GM12878 (cell line): ENCODE results near the gene COX6B1.

Experiments used
- BCL11A ChIP-seq: IDR thresholded peaks from 2 replicates; pipeline ENCODE4 v1.6.1; 2011; ENCODE audit warnings: low read depth, low read length
- CTCF ChIP-seq, 3 experiments: IDR thresholded peaks in 2 of 3; conservative IDR thresholded peaks in 1 of 3; 2 replicates each; pipeline ENCODE4 v1.5.1; 2011; ENCODE audit warnings: low read depth in 3 of 3, low read length in 3 of 3, mild to moderate bottlenecking in 3 of 3, control low read depth in 2 of 3, moderate library complexity in 2 of 3, inconsistent platforms in 1 of 3, mixed read lengths in 1 of 3; ENCODE audit not compliant: control insufficient read depth in 2 of 3, insufficient read depth in 1 of 3; ENCODE audit errors: extremely low read depth in 1 of 3
- ETV6 ChIP-seq, 2 experiments: fragments of 450-650 bp in 1 of 2; IDR thresholded peaks in 1 of 2; conservative IDR thresholded peaks in 1 of 2; 2 replicates each; pipeline ENCODE4 v1.6.1; 2014; ENCODE audit warnings: antibody characterized with exemption in 1 of 2, borderline replicate concordance in 1 of 2, low read depth in 1 of 2, mild to moderate bottlenecking in 1 of 2, moderate library complexity in 1 of 2
- NFXL1 ChIP-seq: fragments of 450-650 bp; IDR thresholded peaks from 2 replicates; pipeline ENCODE4 v1.6.1; 2017; ENCODE audit warnings: antibody characterized with exemption, mild to moderate bottlenecking, borderline replicate concordance
- TBL1XR1 ChIP-seq: IDR thresholded peaks from 2 replicates; pipeline ENCODE4 v1.6.1; 2012; ENCODE audit warnings: low read depth, low read length, improper control_type of control experiment

GRCh38 chr19:35615036-35615435 lies 33.1 kb upstream of the COX6B1 start:
- TF ChIP-seq CTCF (IDR thresholded peaks at IDR 0.05 in 2 of 3, conservative IDR thresholded peaks at IDR 0.05 in 1 of 3; ENCODE audit: control insufficient read depth in 2 of 3, extremely low read depth in 1 of 3, insufficient read depth in 1 of 3, low read depth in 3 of 3, low read length in 3 of 3): no peak
- no peak for TF ChIP-seq BCL11A
- no peak for TF ChIP-seq TBL1XR1
- TF ChIP-seq NFXL1: no peak
- no peak for TF ChIP-seq ETV6 (conservative IDR thresholded peaks at IDR 0.05 in 1 of 2, IDR thresholded peaks at IDR 0.05 in 1 of 2; ENCODE audit: borderline replicate concordance in 1 of 2, low read depth in 1 of 2)
